IPS-20b (cell line): ENCODE results near the gene RSPO3.

Experiments used
- H3K27ac ChIP-seq: one replicate; pipeline ENCODE4 v1.5.1; 2013; ENCODE audit warnings: low read length
- H3K27me3 ChIP-seq: 2 replicates; pipeline ENCODE4 v1.6.1; 2013; ENCODE audit warnings: mild to moderate bottlenecking, low read length, inconsistent platforms; ENCODE audit not compliant: insufficient read depth
- H3K36me3 ChIP-seq: 2 replicates; pipeline ENCODE4 v1.6.1; 2013; ENCODE audit warnings: low read depth, mild to moderate bottlenecking, inconsistent platforms, low read length, moderate library complexity; ENCODE audit not compliant: insufficient read depth
- H3K4me1 ChIP-seq: 2 replicates; pipeline ENCODE4 v1.6.1; 2013; ENCODE audit warnings: mild to moderate bottlenecking, control low read depth, inconsistent platforms, low read length, moderate library complexity; ENCODE audit not compliant: insufficient read depth
- H3K4me3 ChIP-seq: 2 replicates; pipeline ENCODE4 v1.5.1; 2013; ENCODE audit warnings: mild to moderate bottlenecking, low read length, inconsistent platforms
- H3K9ac ChIP-seq: 2 replicates; pipeline ENCODE4 v1.6.1; 2013; ENCODE audit warnings: low read depth, mild to moderate bottlenecking, inconsistent platforms, low read length, moderate library complexity
- H3K9me3 ChIP-seq: 2 replicates; pipeline ENCODE4 v1.6.1; 2013; ENCODE audit warnings: mild to moderate bottlenecking, low read depth, low read length, inconsistent platforms; ENCODE audit not compliant: insufficient read depth

RSPO3 gene

DNA sequence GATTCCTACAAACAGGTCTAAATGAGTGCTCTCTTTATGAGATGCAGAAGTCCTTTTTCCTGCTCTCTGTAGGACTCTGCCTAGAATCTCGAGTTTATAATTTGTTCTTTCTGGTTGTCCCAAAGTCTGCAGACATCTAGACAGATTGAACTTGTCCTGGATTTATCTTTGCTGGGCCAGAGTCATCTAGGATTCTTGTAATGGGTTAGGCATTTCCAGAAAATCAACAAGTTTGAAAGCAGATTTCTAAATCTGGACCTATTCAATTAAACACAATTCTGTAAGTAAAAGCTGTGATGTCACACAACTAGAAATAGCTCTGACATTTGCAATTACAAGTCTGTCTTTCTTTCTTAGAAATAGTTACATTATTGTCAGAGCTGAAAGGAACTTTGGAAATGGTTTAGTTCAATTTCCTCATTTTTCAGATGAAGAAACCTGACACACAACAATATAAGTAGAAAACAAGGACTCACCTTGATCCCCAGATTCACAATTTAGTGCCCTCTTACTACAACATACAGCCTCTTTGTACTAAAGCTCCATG is 4.2 kb upstream of the RSPO3 start:
- Histone ChIP-seq H3K27me3 (peaks cover 43% of the 10 kb centered on the region), H3K4me1 (no peaks in the 10 kb centered on the region), H3K4me3 (no peak overlapping the region), H3K27ac (no peak overlapping the region), H3K9ac (no peak overlapping the region), H3K9me3 (no peaks in the 10 kb centered on the region), H3K36me3 (no peaks in the 10 kb centered on the region)

GRCh38 chr6:127115084-127115655 is 3.3 kb upstream of the RSPO3 start:
- no peaks in the 10 kb centered on the region; the same call in 1 of the 2 replicates for H3K4me1 ChIP-seq
- H3K4me3 ChIP-seq = no peak overlapping the region
- no peak overlapping the region for H3K27ac ChIP-seq
- peaks cover 51% of the 10 kb centered on the region for H3K27me3 ChIP-seq
- no peaks in the 10 kb centered on the region for H3K9me3 ChIP-seq
- H3K9ac ChIP-seq = no peak overlapping the region
- no peaks in the 10 kb centered on the region for H3K36me3 ChIP-seq

- Histone ChIP-seq H3K27ac (no peak overlapping the region), H3K27me3 (peaks cover 57% of the 10 kb centered on the region), H3K4me1 (no peaks in the 10 kb centered on the region; the same call in 1 of the 2 replicates)
Observed at GRCh38 chr6:127115746-127116145, 2.7 kb upstream of the RSPO3 start.

DNA sequence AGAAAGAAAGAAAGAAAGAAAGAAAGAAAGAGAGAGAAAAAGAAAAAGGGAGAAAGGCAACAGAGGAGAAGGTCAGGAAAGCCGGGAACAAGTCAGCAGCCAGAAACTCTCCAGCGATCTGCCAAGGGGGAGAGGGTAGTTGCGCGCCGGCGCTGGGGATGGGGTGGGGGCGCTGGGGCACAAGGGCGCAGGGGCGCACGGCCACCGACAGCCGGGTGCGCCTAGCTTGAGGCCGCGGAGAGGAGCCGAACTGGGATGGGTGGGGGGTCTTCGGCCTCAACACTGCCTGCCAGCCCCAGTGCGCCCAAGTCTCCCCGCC is 533 bp upstream of the RSPO3 start:
- Histone ChIP-seq H3K4me3 (peak overlapping the region; percentile 72), H3K9ac (0 out of 2 replicates have a peak overlapping the region, but pooled peaks have one; percentile 21), H3K9me3 (no peaks in the 10 kb centered on the region), H3K36me3 (no peaks in the 10 kb centered on the region), H3K4me1 (no peaks in the 10 kb centered on the region; the same call in 1 of the 2 replicates), H3K27me3 (peaks cover 72% of the 10 kb centered on the region), H3K27ac (no peak overlapping the region)

More at GRCh38 chr6:127115746-127116145, 2.7 kb upstream of the RSPO3 start:
- H3K9me3 ChIP-seq = no peaks in the 10 kb centered on the region
- no peak overlapping the region for H3K9ac ChIP-seq
- H3K36me3 ChIP-seq = no peaks in the 10 kb centered on the region
- no peak overlapping the region for H3K4me3 ChIP-seq

GRCh38 chr6:127119102-127120022 is 891 bp downstream of the RSPO3 start:
- Histone ChIP-seq H3K9ac (no peak overlapping the region), H3K27me3 (peaks cover 72% of the 10 kb centered on the region), H3K27ac (no peak overlapping the region), H3K4me3 (peak overlapping the region; percentile 75), H3K9me3 (no peaks in the 10 kb centered on the region), H3K36me3 (no peaks in the 10 kb centered on the region), H3K4me1 (no peaks in the 10 kb centered on the region; the same call in 1 of the 2 replicates)

GRCh38 chr6:127120023-127120786 is 1.7 kb downstream of the RSPO3 start:
- Histone ChIP-seq H3K9me3 (no peaks in the 10 kb centered on the region), H3K27ac (no peak overlapping the region), H3K4me1 (no peaks in the 10 kb centered on the region; the same call in 1 of the 2 replicates), H3K27me3 (peaks cover 67% of the 10 kb centered on the region), H3K4me3 (peak overlapping the region; percentile 75), H3K36me3 (no peaks in the 10 kb centered on the region), H3K9ac (no peak overlapping the region)

GRCh38 chr6:127120787-127121636 is 2.5 kb downstream of the RSPO3 start:
- no peak overlapping the region for H3K27ac ChIP-seq
- H3K9ac ChIP-seq = no peak overlapping the region
- peak overlapping the region; percentile 75 for H3K4me3 ChIP-seq
- no peaks in the 10 kb centered on the region; the same call in 1 of the 2 replicates for H3K4me1 ChIP-seq
- no peaks in the 10 kb centered on the region for H3K9me3 ChIP-seq
- H3K36me3 ChIP-seq = no peaks in the 10 kb centered on the region
- peaks cover 59% of the 10 kb centered on the region for H3K27me3 ChIP-seq

- H3K27me3 ChIP-seq = peaks cover 53% of the 10 kb centered on the region
- no peaks in the 10 kb centered on the region; the same call in 1 of the 2 replicates for H3K4me1 ChIP-seq
- H3K36me3 ChIP-seq = no peaks in the 10 kb centered on the region
- H3K9me3 ChIP-seq = no peaks in the 10 kb centered on the region
- H3K9ac ChIP-seq = no peak overlapping the region
- H3K27ac ChIP-seq = no peak overlapping the region
- no peak overlapping the region for H3K4me3 ChIP-seq
Observed at GRCh38 chr6:127121637-127121960, 3.1 kb downstream of the RSPO3 start.

- H3K4me1 ChIP-seq = no peaks in the 10 kb centered on the region; the same call in 1 of the 2 replicates
- H3K27me3 ChIP-seq = peaks cover 31% of the 10 kb centered on the region
- no peak overlapping the region for H3K4me3 ChIP-seq
- no peak overlapping the region for H3K27ac ChIP-seq
- H3K9me3 ChIP-seq = no peaks in the 10 kb centered on the region
- no peaks in the 10 kb centered on the region for H3K36me3 ChIP-seq
- no peak overlapping the region for H3K9ac ChIP-seq
Observed at GRCh38 chr6:127124172-127124571, 5.7 kb downstream of the RSPO3 start.

GRCh38 chr6:127124680-127125079 is 6.2 kb downstream of the RSPO3 start:
- Histone ChIP-seq H3K27ac (no peak overlapping the region), H3K36me3 (no peaks in the 10 kb centered on the region), H3K9ac (no peak overlapping the region), H3K4me3 (no peak overlapping the region), H3K9me3 (no peaks in the 10 kb centered on the region), H3K4me1 (no peaks in the 10 kb centered on the region; the same call in 1 of the 2 replicates), H3K27me3 (peaks cover 26% of the 10 kb centered on the region)

DNA sequence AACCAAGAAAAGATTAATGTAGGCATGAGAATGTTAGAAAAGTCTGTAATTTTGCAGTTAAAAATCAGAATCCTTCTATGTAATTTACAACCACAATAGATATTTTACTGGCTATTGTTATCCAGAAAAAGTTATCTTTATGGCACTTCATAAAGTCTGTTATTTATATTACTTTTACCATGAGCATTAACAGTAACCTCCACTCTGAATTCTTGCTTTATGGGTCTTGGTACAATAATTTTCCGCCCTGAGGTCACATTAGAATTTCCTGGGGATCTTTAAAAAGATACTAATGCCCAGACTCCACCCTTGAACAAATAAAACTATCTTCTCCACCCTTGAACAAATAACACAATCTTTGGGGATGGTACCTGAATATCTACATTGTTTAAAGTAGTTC is 9.6 kb downstream of the RSPO3 start:
- H3K27me3 ChIP-seq = no peaks in the 10 kb centered on the region
- no peaks in the 10 kb centered on the region for H3K9me3 ChIP-seq
- H3K36me3 ChIP-seq = no peaks in the 10 kb centered on the region
- H3K9ac ChIP-seq = no peak overlapping the region
- H3K27ac ChIP-seq = no peak overlapping the region
- no peaks in the 10 kb centered on the region for H3K4me1 ChIP-seq
- no peak overlapping the region for H3K4me3 ChIP-seq
